GM19240 (cell line): ENCODE results near the gene TMPRSS2.

Source experiments
- DNase-seq: peaks from one replicate; pipeline ENCODE4 v3.0.0; 2011; ENCODE audit warnings: low spot score; ENCODE audit not compliant: insufficient read length

Gene TMPRSS2

DNA sequence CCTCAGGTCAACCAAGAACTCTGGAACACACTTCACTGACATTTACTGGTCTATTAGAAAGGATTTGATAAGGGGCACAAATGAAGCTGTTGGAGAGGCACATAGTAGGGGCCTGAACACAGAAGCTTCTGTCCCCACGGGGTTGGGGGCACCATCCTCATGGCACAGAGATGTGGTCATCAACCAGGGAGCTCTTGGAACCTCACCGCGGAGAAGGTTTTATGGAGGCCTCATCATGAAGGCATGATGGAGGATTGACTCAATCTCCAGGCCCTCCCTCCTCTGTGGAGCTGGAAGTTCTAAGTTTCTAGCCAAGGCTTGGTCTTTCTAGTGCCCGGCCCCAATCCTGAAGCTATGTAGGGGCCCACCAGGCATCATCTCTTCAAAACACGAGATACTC is 58.3 kb downstream of the TMPRSS2 start:
- DNase-seq: no peak

DNA sequence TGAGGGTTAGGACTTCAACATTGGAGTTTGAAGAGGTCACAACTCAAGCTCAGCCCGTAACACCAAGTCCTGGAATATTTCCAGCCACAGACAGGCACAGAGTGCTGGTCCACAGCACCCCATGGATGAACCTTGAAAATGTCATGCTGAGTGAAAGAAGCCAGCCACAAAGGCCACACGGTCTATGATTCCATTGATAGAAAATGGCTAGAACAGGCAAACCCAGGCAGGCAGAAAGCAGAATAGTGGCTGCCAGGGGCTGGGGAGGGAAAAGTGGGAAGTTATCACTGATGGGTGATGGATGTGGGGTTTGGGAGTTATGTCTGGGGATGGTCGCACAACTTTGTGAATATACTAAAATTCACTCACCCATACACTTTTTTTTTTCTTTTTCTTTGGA is 60.6 kb downstream of the TMPRSS2 start:
- DNase-seq: no peak

DNA sequence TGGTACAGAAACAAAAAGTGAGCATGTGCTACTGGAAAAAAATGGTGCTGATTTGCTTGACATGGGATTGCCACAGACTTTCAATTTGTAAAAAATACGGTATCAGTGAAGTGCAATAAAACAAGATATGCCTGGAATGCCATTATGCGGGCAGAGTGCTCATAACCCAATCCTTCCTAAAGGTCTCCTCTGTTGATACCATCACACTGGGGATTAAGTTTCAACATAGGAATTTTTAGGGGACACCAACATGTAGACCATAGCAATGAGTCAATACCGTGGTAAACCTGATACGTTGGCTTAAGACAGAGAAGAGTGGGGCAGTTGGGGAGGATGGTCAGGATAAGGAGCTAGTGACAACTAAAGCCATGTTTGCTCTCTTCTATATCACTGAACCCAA is 61.4 kb downstream of the TMPRSS2 start:
- DNase-seq: no peak

DNA sequence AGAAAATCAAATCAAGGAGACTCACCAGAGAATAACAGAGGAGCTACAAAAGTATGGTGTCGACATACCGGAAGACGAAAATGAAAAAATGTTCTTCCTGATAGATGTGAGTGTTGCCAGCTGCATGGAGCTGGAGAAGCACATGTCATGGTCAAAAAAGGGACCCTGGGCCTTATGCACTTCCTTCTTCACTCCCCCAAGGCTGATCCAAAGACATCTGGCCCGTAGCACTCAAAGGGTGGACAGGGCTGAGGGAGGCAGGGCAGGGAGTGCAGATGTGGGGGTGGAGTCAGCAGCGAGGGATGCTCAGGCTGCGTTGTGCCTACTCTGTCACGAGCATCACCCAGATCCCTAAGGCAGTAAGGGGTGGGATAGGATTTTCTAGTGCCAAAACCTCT is 62.5 kb downstream of the TMPRSS2 start:
- DNase-seq: no peak

DNA sequence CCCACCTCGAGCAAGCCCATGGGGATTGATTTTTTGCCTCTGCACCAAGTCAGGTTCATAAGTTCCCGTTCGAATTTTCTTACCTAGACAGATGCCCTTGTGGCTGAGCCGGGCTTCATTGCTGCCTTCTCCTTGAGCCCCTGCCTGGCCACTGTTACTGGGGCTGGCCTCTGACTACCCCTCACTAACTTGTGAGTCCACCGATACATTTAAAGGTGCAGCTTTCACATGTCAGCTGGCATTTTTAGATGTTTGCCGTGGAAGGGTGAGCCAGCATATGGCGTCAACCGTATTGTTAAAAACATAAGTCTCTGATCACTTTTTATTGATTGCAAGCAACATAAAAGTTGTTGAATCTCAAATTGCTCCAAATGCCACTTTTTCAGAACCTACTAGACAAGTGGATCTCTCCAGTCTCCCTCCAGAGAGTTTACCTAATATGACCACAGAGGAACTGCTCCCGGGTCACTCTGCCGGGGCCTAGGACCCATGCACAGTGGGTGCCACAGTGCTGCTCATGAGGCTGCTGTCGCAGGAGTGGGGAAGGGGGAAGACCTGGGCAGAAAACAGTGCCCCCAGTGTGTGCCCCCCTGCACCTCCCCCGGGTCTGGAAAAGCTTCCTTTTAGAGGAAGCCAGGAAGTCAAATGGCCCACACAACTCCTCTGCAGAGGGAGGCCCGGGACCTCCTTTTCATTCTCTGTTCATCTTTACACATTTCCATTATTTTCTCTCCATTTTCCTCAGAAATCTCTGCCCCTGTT is 63.1 kb downstream of the TMPRSS2 start:
- DNase-seq: no peak

DNA sequence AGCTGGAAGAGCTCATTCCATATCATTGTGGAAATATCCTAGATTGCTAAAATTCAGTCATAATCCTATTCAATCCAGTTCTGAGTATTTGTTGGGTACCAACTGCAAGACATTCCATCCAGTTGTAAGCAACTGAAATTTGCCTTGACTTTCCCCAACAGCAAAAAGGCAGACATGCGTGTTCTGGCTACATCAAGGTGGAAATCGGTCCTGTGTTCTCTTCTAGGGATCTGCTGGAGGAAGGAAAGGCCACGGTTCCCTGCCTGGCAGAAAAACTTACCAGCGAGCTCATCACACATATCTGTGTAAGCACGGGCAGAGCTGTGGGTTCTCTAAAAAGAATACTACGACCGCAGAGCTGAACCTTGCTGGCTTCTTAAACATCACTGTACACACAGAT is 64.4 kb downstream of the TMPRSS2 start:
- DNase-seq: no peak

DNA sequence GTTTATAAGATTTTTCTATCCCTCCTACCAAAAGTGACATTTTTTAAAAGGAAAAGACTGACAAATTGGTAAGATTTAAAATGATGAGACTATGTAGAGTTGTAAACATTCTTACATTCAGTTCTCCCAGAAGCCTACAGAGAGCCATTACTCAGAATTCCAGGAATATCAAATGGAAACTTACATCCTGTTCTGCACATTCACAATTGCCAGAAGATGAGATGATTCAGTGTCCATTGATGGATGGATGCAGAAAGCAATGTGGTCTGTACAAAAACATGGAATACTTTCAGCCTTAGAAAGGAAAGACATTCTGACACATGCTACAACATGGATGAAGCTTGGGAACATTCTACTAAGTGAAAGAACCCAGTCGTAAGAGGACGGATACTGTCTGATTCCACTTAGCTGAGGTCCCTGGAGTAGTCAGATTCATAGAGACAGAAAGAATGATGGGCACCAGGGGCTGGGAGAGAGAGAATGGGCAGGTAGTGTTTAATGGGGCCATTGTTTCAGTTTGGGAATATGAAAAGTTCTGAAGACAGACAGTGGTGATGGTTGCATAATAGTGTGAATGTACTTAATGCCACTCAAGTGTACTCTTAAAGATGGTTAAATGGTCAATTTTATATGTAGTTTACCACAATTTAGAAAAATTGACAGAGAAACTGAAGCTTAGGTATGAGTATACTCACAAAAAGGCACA is 65.3 kb downstream of the TMPRSS2 start:
- no peak for DNase-seq

DNA sequence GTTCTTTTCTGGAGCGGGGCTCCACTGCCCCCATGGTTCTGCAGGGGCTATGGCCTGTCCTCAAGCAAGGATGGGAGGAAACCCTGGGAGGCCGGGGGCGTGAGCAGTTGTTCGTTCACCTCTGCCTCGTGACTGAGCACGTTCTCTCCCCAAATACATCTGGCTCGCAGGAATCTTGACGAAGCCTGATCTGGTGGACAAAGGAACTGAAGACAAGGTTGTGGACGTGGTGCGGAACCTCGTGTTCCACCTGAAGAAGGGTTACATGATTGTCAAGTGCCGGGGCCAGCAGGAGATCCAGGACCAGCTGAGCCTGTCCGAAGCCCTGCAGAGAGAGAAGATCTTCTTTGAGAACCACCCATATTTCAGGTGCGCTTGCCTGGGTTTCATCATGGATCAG is 66.4 kb downstream of the TMPRSS2 start:
- no peak for DNase-seq

DNA sequence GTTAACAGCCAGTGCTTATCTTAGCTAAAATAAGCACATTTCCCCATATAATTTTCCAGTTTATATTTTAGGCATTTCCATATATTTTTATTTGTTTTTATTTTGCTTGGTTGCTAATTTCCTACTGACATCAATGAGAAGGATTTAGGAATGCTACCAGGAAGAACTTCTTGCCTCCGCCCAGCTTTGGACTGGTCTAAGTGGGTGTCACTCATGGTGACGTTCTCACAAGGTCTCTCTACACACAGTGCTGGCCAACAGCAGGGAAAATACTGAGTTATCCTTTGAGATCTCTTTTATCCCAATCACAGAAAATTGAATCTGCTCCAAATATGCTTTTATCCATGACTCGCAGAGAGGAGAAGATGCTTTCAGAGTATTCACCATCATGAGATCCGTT is 68.7 kb downstream of the TMPRSS2 start:
- DNase-seq: no peak

DNA sequence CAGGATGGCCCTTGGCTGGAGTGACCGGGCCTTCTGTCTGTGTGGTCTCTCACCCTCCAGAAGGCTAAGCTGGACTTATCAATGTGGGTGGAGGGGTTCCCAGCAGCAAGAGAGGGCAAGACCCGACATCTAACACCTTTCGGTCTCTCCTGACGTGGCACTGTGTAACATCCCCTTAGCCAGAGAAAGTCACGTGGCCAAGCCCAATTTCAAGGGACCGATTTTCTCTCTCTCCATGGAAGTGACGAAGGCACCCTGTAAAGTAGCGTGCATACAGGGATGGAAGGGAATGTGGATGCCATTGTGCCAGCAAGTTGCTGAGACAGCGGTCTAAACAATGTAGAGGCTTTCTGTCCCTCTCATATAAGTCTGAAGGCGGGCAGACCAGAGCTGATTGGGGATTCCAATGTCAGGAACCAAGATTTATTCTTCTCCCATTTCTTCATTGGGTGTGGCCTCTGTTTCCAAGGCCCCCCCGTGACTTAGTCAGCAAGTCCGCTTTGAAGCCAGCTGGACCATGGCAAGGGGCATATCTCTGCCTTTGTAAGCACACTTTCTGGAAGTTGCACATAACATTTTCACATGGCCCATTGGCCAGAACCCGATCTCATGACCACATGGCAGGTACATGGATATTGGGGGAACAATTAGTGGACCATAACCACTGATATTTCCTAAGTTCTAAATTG is 69.4 kb downstream of the TMPRSS2 start:
- DNase-seq: no peak

DNA sequence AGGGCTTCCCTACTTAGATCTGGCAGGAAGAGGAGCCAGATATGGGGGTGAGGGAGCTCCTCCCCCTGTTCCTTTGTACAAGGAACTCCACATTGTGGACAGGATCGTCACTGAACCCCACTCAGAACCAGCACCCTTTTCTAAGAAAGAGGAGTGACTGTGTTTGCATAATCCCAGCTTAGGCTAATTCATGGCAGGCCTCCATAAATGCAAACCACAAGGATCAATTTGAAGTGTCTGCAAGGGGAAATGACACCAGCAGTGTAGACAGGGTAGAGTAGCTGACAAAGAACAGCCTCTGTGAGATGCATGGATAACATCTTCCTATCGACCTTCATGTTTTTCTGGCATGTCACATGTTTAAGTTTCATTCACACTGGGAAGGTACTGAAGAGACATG is 70.2 kb downstream of the TMPRSS2 start:
- DNase-seq: no peak

DNA sequence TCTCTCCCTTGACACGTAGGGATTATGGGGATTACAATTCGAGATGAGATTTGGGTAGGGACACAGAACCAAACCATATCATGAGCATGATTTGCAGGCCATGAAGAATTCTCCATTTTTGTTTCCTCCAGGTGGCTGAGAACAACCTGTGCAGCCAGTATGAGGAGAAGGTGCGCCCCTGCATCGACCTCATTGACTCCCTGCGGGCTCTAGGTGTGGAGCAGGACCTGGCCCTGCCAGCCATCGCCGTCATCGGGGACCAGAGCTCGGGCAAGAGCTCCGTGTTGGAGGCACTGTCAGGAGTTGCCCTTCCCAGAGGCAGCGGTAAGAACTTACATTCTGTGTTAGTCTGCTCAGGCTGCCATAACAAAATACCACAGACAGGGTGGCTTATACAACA is 72.3 kb downstream of the TMPRSS2 start:
- no peak for DNase-seq

DNA sequence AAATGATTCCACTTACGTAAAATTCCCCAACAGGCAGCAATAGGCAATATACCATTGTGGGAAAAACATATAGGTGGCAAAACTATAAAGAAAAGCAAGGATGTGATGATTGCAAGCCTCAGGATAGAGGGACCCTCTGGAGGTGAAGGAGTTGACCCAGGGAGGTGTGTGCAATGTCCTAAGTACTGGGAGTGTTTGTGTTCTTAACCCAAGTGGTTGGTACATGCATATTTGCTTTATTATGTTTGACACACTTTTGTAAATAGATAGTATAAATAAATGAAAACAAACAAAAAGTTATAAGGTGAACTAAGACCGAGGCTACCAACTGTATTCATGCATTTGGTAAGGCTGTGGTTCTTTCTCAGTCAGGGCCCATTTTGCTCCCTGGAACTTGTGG is 74.4 kb downstream of the TMPRSS2 start:
- no peak for DNase-seq

DNA sequence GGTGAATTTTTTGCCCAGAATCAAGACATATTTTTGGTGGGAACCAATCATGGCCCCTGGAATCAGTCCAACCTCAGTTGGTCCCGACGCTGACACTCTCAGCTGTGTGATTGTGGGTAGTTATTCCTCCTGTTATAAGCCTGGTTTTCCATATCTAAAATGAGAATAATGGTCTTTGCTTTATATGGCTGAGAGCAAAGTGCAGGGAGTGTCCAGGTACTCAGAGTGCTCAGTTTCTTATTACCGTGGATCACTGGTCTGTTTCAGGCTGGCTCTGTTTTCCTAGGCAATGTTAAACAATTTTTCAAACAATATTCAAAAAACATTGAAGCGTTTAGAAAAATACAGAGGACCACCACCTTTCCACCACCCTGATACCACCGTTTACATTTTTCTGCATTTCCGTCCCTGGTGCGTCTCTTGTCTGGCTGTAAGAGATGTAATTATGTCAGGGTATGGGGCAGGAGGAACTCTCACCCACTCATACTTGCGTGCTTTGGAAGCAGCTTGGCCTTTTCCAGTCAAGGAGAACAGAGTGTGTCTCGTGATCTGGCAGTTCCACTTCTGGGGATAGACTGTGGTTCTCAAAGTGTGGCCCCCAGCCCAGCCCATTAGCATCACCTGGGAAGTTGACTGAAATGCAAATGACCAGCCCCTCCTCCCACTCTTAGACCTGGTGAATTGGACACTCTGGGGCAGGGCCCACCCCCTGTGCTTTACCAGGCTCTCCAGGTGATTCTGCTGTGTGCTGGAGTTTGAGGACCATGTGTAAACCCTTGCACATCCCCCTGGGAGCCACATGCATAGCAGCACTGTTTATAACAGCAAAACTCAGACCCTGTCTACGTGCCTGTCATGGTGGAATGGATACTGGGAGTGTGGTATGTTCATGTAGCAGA is 75.1 kb downstream of the TMPRSS2 start:
- DNase-seq: no peak

DNA sequence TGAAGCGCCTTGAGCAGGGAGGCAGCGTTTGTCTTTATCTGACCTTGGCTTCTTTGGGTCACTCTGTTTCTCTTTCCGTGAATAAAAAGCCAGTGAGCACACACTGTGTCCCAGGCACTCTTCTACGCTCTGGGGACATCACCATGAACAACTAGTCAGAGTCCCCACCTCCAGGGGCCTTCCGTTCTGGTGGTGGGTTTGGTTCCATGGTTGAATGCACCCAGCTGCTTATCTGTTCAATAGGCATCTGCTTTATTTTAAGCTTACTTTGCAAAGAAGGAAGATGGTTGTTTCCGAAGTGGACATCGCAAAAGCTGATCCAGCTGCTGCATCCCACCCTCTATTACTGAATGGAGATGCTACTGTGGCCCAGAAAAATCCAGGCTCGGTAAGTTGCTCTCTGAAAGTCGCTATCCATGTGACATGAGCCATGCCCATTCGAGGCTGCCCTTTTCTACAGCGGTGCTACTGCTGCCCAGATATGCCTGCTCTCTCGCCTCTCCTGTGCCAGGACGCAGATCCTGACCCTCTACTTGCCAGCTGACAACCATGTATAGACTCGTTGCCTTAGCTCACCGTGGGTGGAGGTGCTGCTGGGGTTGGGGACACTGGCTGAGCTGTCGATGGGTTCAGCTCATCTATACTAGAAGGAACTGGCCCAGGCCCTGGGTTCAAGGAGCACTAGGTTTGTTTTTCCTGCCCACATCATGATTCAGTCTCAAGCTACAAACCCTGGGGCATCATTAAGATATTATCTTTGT is 76.0 kb downstream of the TMPRSS2 start:
- peak; percentile 34 for DNase-seq

DNA sequence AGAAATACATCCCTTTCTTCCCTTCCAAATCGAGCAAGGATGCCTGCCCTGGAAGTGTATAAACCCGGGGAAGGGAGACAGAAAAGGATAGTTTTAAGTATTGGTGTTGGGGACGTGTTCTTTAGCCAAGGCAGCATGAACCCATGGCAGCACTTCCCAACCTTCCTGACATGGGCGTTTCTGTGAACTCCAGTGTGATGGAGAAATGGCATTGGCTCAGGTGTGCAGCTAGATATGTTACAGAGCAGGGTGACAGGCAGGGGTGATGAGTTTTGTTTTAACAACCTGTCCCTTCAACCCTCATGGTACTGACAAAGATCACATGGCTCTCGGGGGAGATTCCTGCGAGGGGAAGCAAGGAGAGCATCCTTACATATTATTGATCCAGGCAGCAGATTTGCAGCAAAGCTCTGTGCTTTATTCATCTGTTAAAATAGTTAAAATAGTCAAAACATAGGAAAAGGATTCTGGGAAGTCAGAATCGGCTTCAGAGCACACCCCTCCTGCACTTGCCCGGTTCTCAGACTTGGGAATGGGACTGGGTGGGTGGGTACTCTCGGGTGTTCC is 78.0 kb downstream of the TMPRSS2 start:
- DNase-seq: no peak

DNA sequence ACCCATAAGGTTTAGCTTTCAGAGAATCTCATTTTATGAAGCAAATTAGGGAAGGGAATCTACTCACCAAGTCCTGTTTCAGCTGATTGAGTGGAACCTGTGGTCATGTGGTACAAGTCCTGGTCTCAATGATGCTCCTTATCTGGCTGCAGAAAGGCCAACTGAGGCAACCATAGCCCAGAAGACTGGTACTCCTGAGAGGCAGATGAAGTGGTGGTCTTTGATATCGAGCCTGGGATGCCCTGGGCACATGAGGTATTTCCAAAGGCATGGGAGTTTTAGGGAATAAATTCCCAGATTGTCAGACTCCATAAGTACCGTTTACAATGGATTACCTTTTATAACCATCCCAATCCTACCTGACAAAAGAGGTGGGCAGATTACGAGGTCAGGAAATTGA is 78.7 kb downstream of the TMPRSS2 start:
- DNase-seq: no peak

DNA sequence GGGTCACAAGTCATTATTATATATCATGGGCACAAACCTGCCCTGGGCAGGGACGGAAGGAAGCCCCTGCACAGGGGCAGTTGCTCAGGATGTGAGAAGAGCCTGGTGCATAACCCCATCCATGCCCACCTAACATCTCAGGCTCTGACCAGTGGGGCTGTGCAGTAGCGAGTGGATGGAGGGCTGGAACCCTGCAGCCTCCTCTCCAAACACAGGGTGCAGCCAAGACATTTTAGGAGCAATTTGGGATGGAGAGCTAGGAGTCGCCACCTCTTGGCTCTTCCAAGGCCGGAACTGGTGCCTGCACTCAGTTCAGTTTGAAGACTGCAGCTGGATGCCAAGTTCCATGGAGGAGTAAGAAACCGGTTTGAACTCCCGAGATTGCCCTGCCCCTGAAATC is 79.1 kb downstream of the TMPRSS2 start:
- DNase-seq: no peak

DNA sequence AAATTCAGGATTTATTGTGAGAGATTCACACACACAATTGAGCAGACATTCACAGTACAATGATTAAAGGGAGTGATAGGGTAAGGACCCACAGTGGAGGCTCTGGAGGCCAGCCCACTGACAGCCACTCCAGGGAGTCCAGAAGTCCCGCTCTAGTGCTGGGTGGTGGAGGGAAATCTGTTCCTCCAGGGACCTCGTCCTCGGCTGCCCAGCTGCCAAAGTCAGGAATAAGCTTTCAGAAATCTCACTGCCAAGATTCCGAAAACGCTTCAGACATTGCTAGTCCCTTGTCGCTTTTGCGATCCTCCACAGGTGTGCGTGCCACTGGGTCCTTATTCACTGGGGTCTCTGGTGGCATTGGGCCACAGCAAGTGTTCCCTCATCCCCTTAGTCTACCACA is 79.6 kb downstream of the TMPRSS2 start:
- no peak for DNase-seq

DNA sequence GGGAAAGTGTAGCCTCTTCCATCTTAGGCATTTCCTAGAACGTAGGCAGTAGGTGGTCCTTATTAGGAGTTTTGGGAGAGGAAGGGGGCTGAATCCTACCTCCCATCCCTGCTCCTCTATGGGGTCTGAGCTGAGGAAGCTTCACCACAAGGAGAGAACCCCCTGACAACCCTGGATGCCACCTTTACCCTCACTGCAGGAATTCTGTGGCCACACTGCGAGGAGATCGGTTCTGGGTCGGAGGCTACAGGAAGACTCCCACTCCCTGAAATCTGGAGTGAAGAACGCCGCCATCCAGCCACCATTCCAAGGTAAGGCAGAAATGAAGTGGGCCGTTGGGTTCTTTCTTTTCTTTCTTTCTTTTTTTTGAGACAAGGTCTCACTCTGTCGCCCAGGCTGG is 80.4 kb downstream of the TMPRSS2 start:
- DNase-seq: no peak
